Osteocyte (in vitro differentiated cells): ENCODE results near the gene SLC39A8. TPM values are rescaled to one million over a fixed set of nuclear protein-coding genes. Genes with fewer than 3 reads are reported as not detected.
"Not testable (repeated sequence)": the region's sequence is repeated elsewhere in the genome, so short reads cannot be mapped to it uniquely, and the experiment has no call there.

Experiments used
- DNase-seq: peaks from one replicate; pipeline ENCODE4 v3.0.0; 2021; ENCODE audit warnings: mixed read lengths; ENCODE audit not compliant: unreplicated experiment; ENCODE audit errors: extremely low spot score
- H3K27ac Mint-ChIP-seq: one replicate; pipeline ENCODE4 v1.8.0; 2021; ENCODE audit warnings: mild to moderate bottlenecking, mixed read lengths; ENCODE audit not compliant: unreplicated experiment
- H3K27me3 Mint-ChIP-seq: one replicate; pipeline ENCODE4 v1.8.0; 2021; ENCODE audit warnings: mixed read lengths; ENCODE audit not compliant: unreplicated experiment
- H3K36me3 Mint-ChIP-seq: one replicate; pipeline ENCODE4 v1.8.0; 2021; ENCODE audit warnings: mixed read lengths; ENCODE audit not compliant: unreplicated experiment
- H3K4me1 Mint-ChIP-seq: one replicate; pipeline ENCODE4 v1.8.0; 2021; ENCODE audit warnings: mixed read lengths; ENCODE audit not compliant: unreplicated experiment
- H3K4me3 Mint-ChIP-seq: one replicate; pipeline ENCODE4 v1.8.0; 2021; ENCODE audit warnings: mild to moderate bottlenecking, moderate library complexity, mixed read lengths; ENCODE audit not compliant: unreplicated experiment
- H3K9me3 Mint-ChIP-seq: one replicate; pipeline ENCODE4 v1.8.0; 2021; ENCODE audit warnings: mixed read lengths; ENCODE audit not compliant: unreplicated experiment
- CTCF ChIP-seq: fragments of 200-600 bp; sonication (generic); IDR thresholded peaks from 2 replicates; pipeline ENCODE4 v1.5.0; 2021; ENCODE audit warnings: antibody characterized with exemption, mild to moderate bottlenecking, moderate library complexity
- total RNA-seq: library from RNA; stranded (reverse); gene quantifications from 2 replicates; pipeline ENCODE4 v1.2.1, GENCODE V29; 2021

Gene SLC39A8
- total RNA-seq, 1 donor from 2014 or later, result 1.0 TPM

- Mint-ChIP-seq H3K27me3 (peaks cover 7% of the 10 kb centered on the region), H3K9me3 (no peaks in the 10 kb centered on the region), H3K4me1 (peaks cover 26% of the 10 kb centered on the region), H3K36me3 (no peaks in the 10 kb centered on the region), H3K27ac (no peak overlapping the region), H3K4me3 (no peak overlapping the region)
- no peak for DNase-seq
- TF ChIP-seq CTCF, result no peak
Observed at GRCh38 chr4:102250341-102250740, 94.9 kb downstream of the SLC39A8 start.

GRCh38 chr4:102247041-102247440, 98.2 kb downstream of the SLC39A8 start:
- Mint-ChIP-seq H3K27ac (no peak overlapping the region), H3K4me3 (no peak overlapping the region), H3K36me3 (no peaks in the 10 kb centered on the region), H3K4me1 (peaks cover 26% of the 10 kb centered on the region), H3K27me3 (peaks cover 19% of the 10 kb centered on the region), H3K9me3 (peaks cover 8% of the 10 kb centered on the region)
- DNase-seq, result no peak
- no peak for TF ChIP-seq CTCF

GRCh38 chr4:102246416-102246815, 98.9 kb downstream of the SLC39A8 start:
- Mint-ChIP-seq H3K27me3 (peaks cover 23% of the 10 kb centered on the region), H3K9me3 (peaks cover 8% of the 10 kb centered on the region), H3K36me3 (no peaks in the 10 kb centered on the region), H3K27ac (no peak overlapping the region), H3K4me3 (no peak overlapping the region), H3K4me1 (peaks cover 22% of the 10 kb centered on the region)
- DNase-seq, result no peak
- no peak for TF ChIP-seq CTCF

GRCh38 chr4:102244878-102245535, 100.3 kb downstream of the SLC39A8 start:
- Mint-ChIP-seq H3K36me3 (no peaks in the 10 kb centered on the region), H3K4me3 (no peak overlapping the region), H3K27ac (no peak overlapping the region), H3K9me3 (peaks cover 8% of the 10 kb centered on the region), H3K27me3 (peaks cover 23% of the 10 kb centered on the region), H3K4me1 (peaks cover 13% of the 10 kb centered on the region)
- TF ChIP-seq CTCF, result no peak
- no peak for DNase-seq

GRCh38 chr4:102243296-102243695, 102.0 kb downstream of the SLC39A8 start:
- H3K4me1 Mint-ChIP-seq, result peaks cover 13% of the 10 kb centered on the region
- H3K4me3 Mint-ChIP-seq, H3K36me3 Mint-ChIP-seq, H3K27ac Mint-ChIP-seq, H3K9me3 Mint-ChIP-seq, DNase-seq: not testable (repeated sequence)
- peaks cover 23% of the 10 kb centered on the region for H3K27me3 Mint-ChIP-seq
